GM23248 (cell line): ENCODE measurements around the gene LPO. TPM values are rescaled to one million over a fixed set of nuclear protein-coding genes. Genes with fewer than 3 reads are reported as not detected.
A peak's percentile ranks its signal among the peaks of the same experiment; 100 is the strongest.

Experiments used
- DNase-seq: peaks from one replicate; pipeline ENCODE4 v3.0.0-alpha.2; 2015
- H2AFZ ChIP-seq: fragments of 200-600 bp; sonication (generic); 2 replicates; pipeline ENCODE4 v1.6.1; 2016; ENCODE audit warnings: antibody characterized with exemption
- H3F3A ChIP-seq: fragments of 200-600 bp; sonication (generic); 2 replicates; pipeline ENCODE4 v1.6.1; 2016; ENCODE audit warnings: mild to moderate bottlenecking, antibody characterized with exemption, mixed run types; ENCODE audit not compliant: insufficient read depth
- H3K27ac ChIP-seq: fragments of 200-600 bp; sonication (generic); 2 replicates; pipeline ENCODE4 v1.5.1; 2016; ENCODE audit warnings: mild to moderate bottlenecking
- H3K27me3 ChIP-seq: fragments of 200-600 bp; sonication (generic); replicated peaks from 2 replicates; pipeline ENCODE4 v1.6.1; 2016; ENCODE audit warnings: mild to moderate bottlenecking; ENCODE audit not compliant: insufficient read depth
- H3K36me3 ChIP-seq: fragments of 200-600 bp; sonication (generic); 2 replicates; pipeline ENCODE4 v1.6.1; 2016; ENCODE audit warnings: low read depth, mild to moderate bottlenecking
- H3K4me1 ChIP-seq: fragments of 200-600 bp; sonication (generic); 2 replicates; pipeline ENCODE4 v1.6.1; 2016; ENCODE audit warnings: mild to moderate bottlenecking; ENCODE audit not compliant: insufficient read depth
- H3K4me2 ChIP-seq: fragments of 200-600 bp; sonication (generic); one replicate; pipeline ENCODE4 v1.6.1; 2016; ENCODE audit warnings: mild to moderate bottlenecking; ENCODE audit not compliant: unreplicated experiment
- H3K4me3 ChIP-seq: fragments of 200-600 bp; sonication (generic); 2 replicates; pipeline ENCODE4 v1.5.1; 2016; ENCODE audit warnings: mild to moderate bottlenecking
- H3K79me2 ChIP-seq: fragments of 200-600 bp; sonication (generic); 2 replicates; pipeline ENCODE4 v1.6.1; 2016; ENCODE audit warnings: mild to moderate bottlenecking; ENCODE audit not compliant: insufficient read depth
- H3K9ac ChIP-seq: fragments of 200-600 bp; sonication (generic); 2 replicates; pipeline ENCODE4 v1.6.1; 2016; ENCODE audit warnings: mild to moderate bottlenecking
- H3K9me2 ChIP-seq: fragments of 200-600 bp; sonication (generic); 2 replicates; pipeline ENCODE4 v1.6.1; 2016; ENCODE audit warnings: mixed run types, mild to moderate bottlenecking, moderate library complexity; ENCODE audit not compliant: insufficient read depth
- H3K9me3 ChIP-seq: fragments of 200-600 bp; sonication (generic); one replicate; pipeline ENCODE4 v1.6.1; 2017; ENCODE audit warnings: low read depth
- H4K20me1 ChIP-seq: fragments of 200-600 bp; sonication (generic); 2 replicates; pipeline ENCODE4 v1.6.0; 2016; ENCODE audit not compliant: insufficient read depth
- EZH2 ChIP-seq: fragments of 200-600 bp; sonication (generic); IDR thresholded peaks from 2 replicates; pipeline ENCODE4 v1.6.1; 2018; ENCODE audit warnings: antibody characterized with exemption, mild to moderate bottlenecking; ENCODE audit not compliant: insufficient read depth, poor library complexity, severe bottlenecking
- EZH2phosphoT487 ChIP-seq: fragments of 200-600 bp; sonication (generic); IDR thresholded peaks from 2 replicates; pipeline ENCODE4 v1.6.1; 2018; ENCODE audit warnings: antibody characterized with exemption, moderate library complexity, mild to moderate bottlenecking, low read depth; ENCODE audit not compliant: insufficient read depth
- WGBS, 2 experiments: methylation state at CpG; one replicate each; pipeline ENCODE4 v1.1.6; 2015 to 2017; ENCODE audit warnings: low lambda C conversion rate in 2 of 2, low coverage in 1 of 2; ENCODE audit errors: missing lambda C conversion rate in 2 of 2; 5-methylcytosine and 5-hydroxymethylcytosine counted together
- in situ Hi-C: fragments of 300-500 bp; cut with MboI; formaldehyde crosslinking; loops from 2 replicates; pipeline ENCODE4 v1.15.0; 2020
- polyA plus RNA-seq: library from polyadenylated mRNA; unstranded; fragments of >200 nt; fragmentation: Nextera tagmentation; extraction: Ambion mirVana; gene quantifications from 2 replicates; pipeline ENCODE4 v1.2.1, GENCODE V29; 2016
- total RNA-seq: library from RNA; depleted of rRNA; stranded (reverse); fragments of >200 nt; shearing (Covaris generic); gene quantifications from 2 replicates; pipeline ENCODE4 v1.2.3, GENCODE V29; 2014

LPO gene
- total and polyA plus RNA-seq, 2 experiments from 2014 or later: 0.11 TPM; not detected in 1

DNA sequence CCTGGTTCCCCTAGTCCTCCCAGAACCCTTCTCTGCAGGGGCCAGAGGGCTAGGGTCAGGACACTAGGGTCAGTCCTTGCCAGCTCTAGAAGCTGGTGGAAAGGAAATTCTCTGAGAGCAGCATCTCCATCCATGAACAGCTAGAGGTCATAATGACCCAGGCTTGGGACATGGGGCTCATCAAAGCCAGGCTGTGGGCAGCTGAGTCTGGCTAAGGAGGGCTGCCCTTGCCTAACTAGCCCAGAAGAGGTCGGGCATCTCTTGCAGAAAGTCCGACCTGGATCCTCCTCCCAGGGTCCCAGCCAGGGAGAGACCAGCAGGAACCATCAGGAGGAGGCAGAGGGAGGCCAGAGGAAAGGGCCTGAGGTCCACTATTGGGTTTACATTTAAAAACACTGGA lies 38.0 kb downstream of the LPO start:
- H3K4me2 ChIP-seq: no peak overlapping the region
- H3K9me2 ChIP-seq: no peaks in the 10 kb centered on the region
- no peaks in the 10 kb centered on the region for H3K36me3 ChIP-seq
- H3K27me3 ChIP-seq: 0 out of 2 replicates have a peak, but pooled peaks cover 13% of the 10 kb centered on the region
- no peak overlapping the region for H3K27ac ChIP-seq
- no peaks in the 10 kb centered on the region for H3K4me1 ChIP-seq
- no peak for DNase-seq
- TF ChIP-seq EZH2phosphoT487 (no peak), EZH2 (no peak)
- no peaks in the 10 kb centered on the region for H3K9me3 ChIP-seq
- no peaks in the 10 kb centered on the region for H3F3A ChIP-seq
- no peak overlapping the region for H3K9ac ChIP-seq
- no peaks in the 10 kb centered on the region for H3K79me2 ChIP-seq
- in situ Hi-C loops: no loop called here
- H3K4me3 ChIP-seq: no peak overlapping the region
- no peaks in the 10 kb centered on the region for H4K20me1 ChIP-seq
- 3 to 10% methylated on average over 2 of the region's 2 CpGs for WGBS, 2 experiments
- H2AFZ ChIP-seq: no peak overlapping the region

DNA sequence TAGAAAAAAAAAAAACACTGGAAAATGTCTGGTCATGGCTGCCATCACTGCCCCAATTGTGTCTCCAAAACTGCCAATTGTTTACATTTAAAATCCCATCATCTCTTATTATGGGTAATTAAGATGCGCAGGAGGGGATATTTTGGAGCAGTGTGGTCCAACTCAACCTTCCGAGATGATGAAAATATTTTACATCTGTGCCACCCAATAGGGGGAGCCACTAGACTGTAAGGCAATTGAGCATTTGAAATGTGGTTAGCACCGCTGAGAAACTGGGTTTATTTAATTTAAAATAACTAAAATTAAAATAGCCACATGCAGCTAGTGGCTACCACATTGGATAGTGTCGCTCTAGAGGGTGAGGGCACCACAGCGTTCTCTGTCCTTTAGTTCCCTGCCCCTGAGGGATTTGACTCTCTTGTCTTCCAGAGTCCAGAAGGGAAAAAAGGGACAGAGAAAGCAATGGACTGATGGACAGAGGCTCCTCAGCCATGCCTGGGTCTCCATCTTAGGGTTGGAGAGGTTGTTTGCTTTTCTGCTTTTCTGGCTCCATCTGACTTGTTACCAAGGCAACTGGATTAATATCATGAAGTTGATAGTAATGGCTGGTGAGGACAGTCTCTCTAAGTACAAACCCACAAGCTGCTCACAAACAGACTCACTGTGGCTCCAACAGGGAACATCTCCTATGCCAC lies 38.9 kb downstream of the LPO start:
- Histone ChIP-seq H3K4me3 (no peak overlapping the region), H3K4me1 (no peaks in the 10 kb centered on the region), H3K27ac (no peak overlapping the region), H4K20me1 (no peaks in the 10 kb centered on the region), H2AFZ (no peak overlapping the region), H3K27me3 (0 out of 2 replicates have a peak, but pooled peaks cover 13% of the 10 kb centered on the region), H3K9me3 (no peaks in the 10 kb centered on the region), H3K4me2 (no peak overlapping the region), H3K36me3 (no peaks in the 10 kb centered on the region), H3F3A (no peaks in the 10 kb centered on the region), H3K79me2 (no peaks in the 10 kb centered on the region), H3K9ac (no peak overlapping the region), H3K9me2 (no peaks in the 10 kb centered on the region)
- in situ Hi-C loops: no loop called here
- no peak for TF ChIP-seq EZH2
- no peak for TF ChIP-seq EZH2phosphoT487
- WGBS, 2 experiments: 71 to 79% methylated on average over 5 of the region's 5 CpGs
- peak; percentile 43 for DNase-seq

DNA sequence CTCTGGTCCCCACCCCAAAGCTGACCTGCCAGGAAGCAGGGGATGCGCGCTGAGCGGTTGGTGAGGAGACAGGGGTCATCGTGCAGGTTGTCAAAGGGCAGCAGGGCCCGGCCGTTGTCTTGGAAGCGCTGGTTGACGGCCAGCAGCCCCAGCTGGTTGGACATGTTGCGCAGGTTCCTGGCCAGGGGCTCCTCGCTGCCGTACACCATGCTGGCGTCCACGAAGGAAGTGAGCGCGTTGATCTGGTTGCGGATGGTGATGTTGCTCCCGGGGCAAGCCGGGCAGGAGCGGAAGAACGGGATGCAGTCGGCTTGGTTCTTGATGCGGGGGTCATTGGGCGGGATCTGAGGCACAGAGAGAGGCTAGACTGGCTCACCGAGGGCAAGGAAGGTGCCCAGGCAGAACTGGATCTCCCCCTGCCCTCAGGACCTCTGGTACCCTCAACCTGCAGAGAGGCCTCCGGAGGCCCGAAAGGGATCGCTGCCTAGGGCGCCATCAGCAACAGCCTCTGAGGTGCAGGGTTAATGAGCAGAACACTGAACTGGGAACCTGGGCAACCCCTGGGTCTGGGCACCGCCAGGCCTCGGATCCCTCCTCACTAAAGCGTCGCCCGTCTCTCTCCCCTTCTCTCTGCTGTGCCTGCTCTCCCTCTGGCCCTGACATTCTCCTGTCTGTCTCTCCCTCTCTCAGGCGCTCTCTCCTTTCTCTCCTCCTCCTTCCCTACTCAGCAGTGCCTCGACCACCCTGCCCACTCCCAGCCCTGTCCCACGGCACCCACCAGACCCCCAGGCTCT lies 39.6 kb downstream of the LPO start:
- Histone ChIP-seq H3K36me3 (no peaks in the 10 kb centered on the region), H3K4me1 (no peaks in the 10 kb centered on the region), H3K9me2 (no peaks in the 10 kb centered on the region), H3K9ac (no peak overlapping the region), H4K20me1 (no peaks in the 10 kb centered on the region), H3K79me2 (no peaks in the 10 kb centered on the region), H3K27ac (no peak overlapping the region), H3K9me3 (no peaks in the 10 kb centered on the region), H3K4me3 (no peak overlapping the region), H3K4me2 (no peak overlapping the region), H3F3A (no peaks in the 10 kb centered on the region), H3K27me3 (0 out of 2 replicates have a peak, but pooled peaks cover 13% of the 10 kb centered on the region), H2AFZ (no peak overlapping the region)
- 80 to 83% methylated on average over 20 to 36 of the region's 36 CpGs for WGBS, 2 experiments
- no peak for DNase-seq
- TF ChIP-seq EZH2phosphoT487 (no peak), EZH2 (no peak)
- in situ Hi-C loops: no loop called here

DNA sequence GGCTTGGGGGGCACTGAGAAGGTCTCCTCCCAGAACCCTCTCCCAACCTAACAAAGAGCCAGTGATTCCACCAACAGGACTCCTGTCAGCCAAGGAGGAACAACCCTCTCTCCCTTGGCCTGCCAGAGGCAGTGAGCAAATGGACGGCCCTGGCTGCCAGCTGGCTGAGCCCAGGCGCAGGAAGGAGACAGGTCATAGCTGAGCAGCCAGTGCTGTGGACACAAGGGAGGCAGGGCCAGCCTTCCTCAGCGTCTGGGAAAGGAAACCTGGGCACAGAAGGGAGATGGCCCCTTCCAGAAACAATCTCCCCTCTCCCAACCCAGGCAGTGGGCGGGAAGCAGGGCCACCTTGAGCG lies 40.3 kb downstream of the LPO start:
- Histone ChIP-seq H3F3A (no peaks in the 10 kb centered on the region), H3K27me3 (0 out of 2 replicates have a peak, but pooled peaks cover 13% of the 10 kb centered on the region), H3K36me3 (no peaks in the 10 kb centered on the region), H3K9ac (no peak overlapping the region), H4K20me1 (no peaks in the 10 kb centered on the region), H3K9me3 (no peaks in the 10 kb centered on the region), H3K4me1 (no peaks in the 10 kb centered on the region), H3K79me2 (no peaks in the 10 kb centered on the region), H3K9me2 (no peaks in the 10 kb centered on the region), H3K4me2 (peak overlapping the region; percentile 48), H2AFZ (0 out of 2 replicates have a peak overlapping the region, but pooled peaks have one; percentile 38), H3K4me3 (peak overlapping the region; percentile 37), H3K27ac (no peak overlapping the region)
- 17 to 21% methylated on average over 5 of the region's 5 CpGs for WGBS, 2 experiments
- no peak for TF ChIP-seq EZH2phosphoT487
- TF ChIP-seq EZH2: no peak
- peak; percentile 51 for DNase-seq
- in situ Hi-C loops: no loop called here
